Natural killer cell (primary cell): ENCODE data around the gene CHST3. TPM values are rescaled to one million over a fixed set of nuclear protein-coding genes. Genes with fewer than 3 reads are reported as not detected.
"Not testable (repeated sequence)": the region's sequence is repeated elsewhere in the genome, so short reads cannot be mapped to it uniquely, and the experiment has no call there.

Experiments used
- ATAC-seq, 3 donors: fragments of 150-1000 bp in 2 of 3; fragments of 200-7000 bp in 1 of 3; cut with Tn5 transposase; 1 replicate in 1 of 3; 2 replicates in 2 of 3; pipeline ENCODE4 v1.10.0; 2021; ENCODE audit warnings: mild to moderate bottlenecking in 2 of 3, moderate library complexity in 2 of 3
- DNase-seq, 2 donors: peaks; one replicate each; pipeline versions ENCODE4 v3.0.0 to v3.0.0-alpha.2; 2013 to 2021; ENCODE audit warnings: mixed read lengths in 1 of 2
- H3K27ac ChIP-seq: one replicate; pipeline ENCODE4 v1.5.1; 2013; ENCODE audit warnings: mild to moderate bottlenecking, low read length
- H3K27me3 ChIP-seq: one replicate; pipeline ENCODE4 v1.6.1; 2013; ENCODE audit warnings: low read length; ENCODE audit not compliant: control insufficient read depth, insufficient read depth
- H3K36me3 ChIP-seq: one replicate; pipeline ENCODE4 v1.6.1; 2013; ENCODE audit warnings: low read length; ENCODE audit not compliant: control insufficient read depth, insufficient read depth
- H3K4me1 ChIP-seq: one replicate; pipeline ENCODE4 v1.6.1; 2013; ENCODE audit warnings: low read length; ENCODE audit not compliant: control insufficient read depth, insufficient read depth
- H3K4me3 ChIP-seq: one replicate; pipeline ENCODE4 v1.5.1; 2013; ENCODE audit warnings: low read length
- H3K9me3 ChIP-seq: one replicate; pipeline ENCODE4 v1.6.1; 2013; ENCODE audit warnings: low read length; ENCODE audit not compliant: control insufficient read depth, insufficient read depth
- H3K27ac Mint-ChIP-seq, 2 donors: one replicate each; pipeline ENCODE4 v1.8.0; 2022; ENCODE audit warnings: mild to moderate bottlenecking in 2 of 2, mixed read lengths in 2 of 2, moderate library complexity in 1 of 2
- H3K27me3 Mint-ChIP-seq, 2 donors: one replicate each; pipeline ENCODE4 v1.8.0; 2022; ENCODE audit warnings: low read depth in 2 of 2, mixed read lengths in 2 of 2
- H3K36me3 Mint-ChIP-seq: one replicate; pipeline ENCODE4 v1.8.0; 2022; ENCODE audit warnings: mixed read lengths
- H3K4me1 Mint-ChIP-seq, 2 donors: one replicate each; pipeline ENCODE4 v1.8.0; 2022; ENCODE audit warnings: mixed read lengths in 2 of 2
- H3K4me3 Mint-ChIP-seq: one replicate; pipeline ENCODE4 v1.8.0; 2022; ENCODE audit warnings: mild to moderate bottlenecking, moderate library complexity, mixed read lengths
- H3K9me3 Mint-ChIP-seq, 2 donors: one replicate each; pipeline ENCODE4 v1.8.0; 2022; ENCODE audit warnings: mixed read lengths in 2 of 2
- CTCF ChIP-seq: fragments of 200-600 bp; IDR thresholded peaks from one replicate; pipeline ENCODE4 v1.8.0; 2022; ENCODE audit warnings: antibody characterized with exemption
- WGBS: methylation state at CpG from one replicate; pipeline ENCODE4 v1.1.7; 2013; ENCODE audit warnings: missing lambda C conversion rate; ENCODE audit not compliant: insufficient coverage; 5-methylcytosine and 5-hydroxymethylcytosine counted together
- intact Hi-C: fragments of 100-400 bp; cut with micrococcal nuclease; formaldehyde crosslinking; loops from one replicate; pipeline ENCODE4 v1.14.2; 2022
- total RNA-seq, 4 donors: library from RNA; stranded (reverse); fragments of 120-200 nt in 1 of 4; gene quantifications; one replicate each; pipeline versions ENCODE4 v1.2.3 to v1.2.4, GENCODE V29; 2013 to 2022

Gene CHST3
- total RNA-seq, 3 donors from 2014 or later (not counting 1 experiment from before 2014, with no cell fraction given) = not detected

GRCh38 chr10:71965623-71966022 is 1.4 kb downstream of the CHST3 start:
- H3K27ac ChIP-seq = no peak overlapping the region
- DNase-seq (no peak), ATAC-seq (no peak)
- Mint-ChIP-seq H3K9me3 (no peaks in the 10 kb centered on the region), H3K4me1 (no peaks in the 10 kb centered on the region), H3K27me3 (peaks cover 46 to 64% of the 10 kb centered on the region in 2 donors), H3K36me3 (no peaks in the 10 kb centered on the region), H3K27ac (no peak overlapping the region), H3K4me3 (no peak overlapping the region)
- no peak overlapping the region for H3K4me3 ChIP-seq
- no peak for TF ChIP-seq CTCF
- no peaks in the 10 kb centered on the region for H3K36me3 ChIP-seq
- intact Hi-C loops = no loop called here
- peaks cover 9% of the 10 kb centered on the region for H3K4me1 ChIP-seq
- H3K9me3 ChIP-seq = no peaks in the 10 kb centered on the region
- H3K27me3 ChIP-seq = peaks cover 26% of the 10 kb centered on the region
- 88% methylated on average over 4 of the region's 4 CpGs for WGBS

GRCh38 chr10:71966046-71967004 is 2.1 kb downstream of the CHST3 start:
- no peaks in the 10 kb centered on the region for H3K9me3 ChIP-seq
- no peak for TF ChIP-seq CTCF
- 81% methylated on average over 6 of the region's 6 CpGs for WGBS
- Mint-ChIP-seq H3K27ac (no peak overlapping the region), H3K9me3 (no peaks in the 10 kb centered on the region), H3K36me3 (no peaks in the 10 kb centered on the region), H3K4me1 (no peaks in the 10 kb centered on the region), H3K27me3 (peaks cover 43 to 59% of the 10 kb centered on the region in 2 donors), H3K4me3 (no peak overlapping the region)
- ATAC-seq = no peak
- no peaks in the 10 kb centered on the region for H3K36me3 ChIP-seq
- peaks cover 26% of the 10 kb centered on the region for H3K27me3 ChIP-seq
- no peak overlapping the region for H3K27ac ChIP-seq
- intact Hi-C loops = no loop called here
- H3K4me3 ChIP-seq = no peak overlapping the region
- peaks cover 9% of the 10 kb centered on the region for H3K4me1 ChIP-seq
- no peak for DNase-seq

GRCh38 chr10:71967958-71968357 is 3.8 kb downstream of the CHST3 start:
- H3K4me1 Mint-ChIP-seq, H3K36me3 ChIP-seq, H3K9me3 Mint-ChIP-seq, H3K27ac Mint-ChIP-seq, H3K4me3 ChIP-seq, H3K9me3 ChIP-seq, DNase-seq, H3K4me3 Mint-ChIP-seq, H3K36me3 Mint-ChIP-seq, ATAC-seq, H3K27ac ChIP-seq, intact Hi-C loops, H3K4me1 ChIP-seq: not testable (repeated sequence)
- H3K27me3 Mint-ChIP-seq = peaks cover 28 to 42% of the 10 kb centered on the region in 2 donors
- 86% methylated on average over 8 of the region's 8 CpGs for WGBS
- H3K27me3 ChIP-seq = peaks cover 22% of the 10 kb centered on the region

- Histone ChIP-seq H3K27me3 (peaks cover 14% of the 10 kb centered on the region), H3K4me1 (peaks cover 9% of the 10 kb centered on the region), H3K27ac (no peak overlapping the region), H3K36me3 (no peaks in the 10 kb centered on the region), H3K9me3 (no peaks in the 10 kb centered on the region), H3K4me3 (no peak overlapping the region)
- whole genome bisulfite sequencing = 69% methylated on average over 11 of the region's 11 CpGs
- H3K27ac Mint-ChIP-seq = no peak overlapping the region
- no peaks in the 10 kb centered on the region for H3K36me3 Mint-ChIP-seq
- H3K27me3 Mint-ChIP-seq = peaks cover 25 to 37% of the 10 kb centered on the region in 2 donors
- H3K9me3 Mint-ChIP-seq = no peaks in the 10 kb centered on the region
- no peak overlapping the region for H3K4me3 Mint-ChIP-seq
- ATAC-seq = no peak
- no peak for TF ChIP-seq CTCF
- H3K4me1 Mint-ChIP-seq = no peaks in the 10 kb centered on the region
- intact Hi-C loops = no loop called here
- DNase-seq = no peak
These were observed 4.6 kb downstream of the CHST3 start for GRCh38 chr10:71968553-71969474.
